DND-41 (cell line): Measurements from ENCODE around the gene WDR5.
A peak's percentile ranks its signal among the peaks of the same experiment; 100 is the strongest.
"Not testable (repeated sequence)": the region's sequence is repeated elsewhere in the genome, so short reads cannot be mapped to it uniquely, and the experiment has no call there.

Experiments used
- ATAC-seq: fragments of 200-7000 bp; cut with Tn5 transposase; 3 replicates; pipeline ENCODE4 v1.9.1; 2021; ENCODE audit warnings: low read depth; ENCODE audit not compliant: insufficient read depth
- DNase-seq: peaks from one replicate; pipeline ENCODE4 v3.0.0-alpha.2; 2020
- H2AFZ ChIP-seq: 2 replicates; pipeline ENCODE4 v1.6.0; 2012; ENCODE audit warnings: low read depth, low read length
- H3K27ac ChIP-seq: 2 replicates; pipeline ENCODE4 v1.5.1; 2012; ENCODE audit warnings: low read length, inconsistent platforms
- H3K27me3 ChIP-seq: fragments of 200-600 bp; sonication (generic); 2 replicates; pipeline ENCODE4 v1.6.0; 2012; ENCODE audit warnings: low read length, mild to moderate bottlenecking, inconsistent platforms; ENCODE audit not compliant: insufficient read depth, poor library complexity
- H3K36me3 ChIP-seq: 2 replicates; pipeline ENCODE4 v1.5.1; 2012; ENCODE audit warnings: low read length, inconsistent platforms; ENCODE audit not compliant: insufficient read depth
- H3K4me1 ChIP-seq: 2 replicates; pipeline ENCODE4 v1.5.1; 2012; ENCODE audit warnings: mild to moderate bottlenecking, low read length; ENCODE audit not compliant: insufficient read depth
- H3K4me2 ChIP-seq: 2 replicates; pipeline ENCODE4 v1.6.0; 2012; ENCODE audit warnings: mild to moderate bottlenecking, moderate library complexity, low read length, inconsistent platforms; ENCODE audit not compliant: insufficient read depth
- H3K4me3 ChIP-seq, 2 experiments: fragments of 200-600 bp in 1 of 2; shearing (Covaris generic) in 1 of 2; 2 replicates each; pipeline ENCODE4 v1.5.1; 2012 to 2016; ENCODE audit warnings: inconsistent platforms in 2 of 2, low read length in 2 of 2, mild to moderate bottlenecking in 2 of 2, low read depth in 1 of 2, moderate library complexity in 1 of 2
- H3K79me2 ChIP-seq: 2 replicates; pipeline ENCODE4 v1.6.0; 2012; ENCODE audit warnings: low read length, inconsistent platforms; ENCODE audit not compliant: insufficient read depth
- H3K9ac ChIP-seq: 2 replicates; pipeline ENCODE4 v1.6.0; 2012; ENCODE audit warnings: low read depth, mild to moderate bottlenecking, inconsistent platforms, low read length, moderate library complexity
- H3K9me3 ChIP-seq: 2 replicates; pipeline ENCODE4 v1.5.1; 2012; ENCODE audit warnings: low read length, moderate library complexity, mild to moderate bottlenecking, inconsistent platforms; ENCODE audit not compliant: insufficient read depth, severe bottlenecking
- H4K20me1 ChIP-seq: 2 replicates; pipeline ENCODE4 v1.6.0; 2012; ENCODE audit warnings: low read length; ENCODE audit not compliant: insufficient read depth
- EZH2 ChIP-seq: IDR thresholded peaks from 3 replicates; pipeline ENCODE4 v1.6.1; 2012; ENCODE audit warnings: borderline replicate concordance, low read depth, mild to moderate bottlenecking, moderate library complexity, low read length, inconsistent platforms; ENCODE audit not compliant: severe bottlenecking
- TF ChIP-seq, protein P1 (sequence below): IDR thresholded peaks from 2 replicates; pipeline ENCODE4 v1.5.1; 2012; ENCODE audit warnings: borderline replicate concordance, low read length, moderate library complexity, mild to moderate bottlenecking; ENCODE audit not compliant: poor library complexity, severe bottlenecking; ENCODE audit errors: extremely low read depth

WDR5 gene

DNA sequence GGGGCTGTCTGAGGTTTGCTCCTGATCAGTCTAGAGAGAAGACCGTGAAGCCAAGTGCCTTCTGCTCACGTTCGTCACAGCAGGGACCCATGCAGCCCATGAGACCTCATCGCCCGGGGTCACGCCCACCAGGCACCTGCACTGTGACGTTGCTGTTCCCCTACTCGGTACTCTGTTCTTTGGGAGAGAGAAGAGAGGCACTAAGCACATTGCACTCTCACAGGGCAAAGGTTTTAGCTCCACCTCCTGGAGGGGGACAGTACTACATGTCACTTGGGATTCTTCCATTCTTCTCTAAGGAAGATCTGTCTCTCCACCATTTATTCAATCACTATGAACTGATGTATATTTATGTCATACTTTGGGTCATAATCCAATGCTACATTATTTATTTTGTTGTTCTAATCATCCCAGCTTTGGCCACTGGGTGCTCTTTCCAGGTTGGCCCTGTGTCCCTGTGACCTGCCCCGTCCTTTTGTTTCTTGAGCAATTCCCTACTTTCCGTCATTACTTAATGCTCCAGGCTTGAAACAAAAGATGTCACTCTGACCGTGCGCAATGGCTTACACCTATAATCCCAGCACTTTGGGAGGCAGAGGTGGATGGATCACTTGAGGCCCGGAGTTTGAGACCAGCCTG is 36.6 kb upstream of the WDR5 start:
- ATAC-seq (peak; percentile 75), DNase-seq (peak; percentile 54)
- no peaks in the 10 kb centered on the region for H3K79me2 ChIP-seq
- H3K9me3 ChIP-seq: no peaks in the 10 kb centered on the region
- H3K27ac ChIP-seq: no peak overlapping the region
- TF ChIP-seq EZH2: no peak
- TF ChIP-seq, protein P1, sequence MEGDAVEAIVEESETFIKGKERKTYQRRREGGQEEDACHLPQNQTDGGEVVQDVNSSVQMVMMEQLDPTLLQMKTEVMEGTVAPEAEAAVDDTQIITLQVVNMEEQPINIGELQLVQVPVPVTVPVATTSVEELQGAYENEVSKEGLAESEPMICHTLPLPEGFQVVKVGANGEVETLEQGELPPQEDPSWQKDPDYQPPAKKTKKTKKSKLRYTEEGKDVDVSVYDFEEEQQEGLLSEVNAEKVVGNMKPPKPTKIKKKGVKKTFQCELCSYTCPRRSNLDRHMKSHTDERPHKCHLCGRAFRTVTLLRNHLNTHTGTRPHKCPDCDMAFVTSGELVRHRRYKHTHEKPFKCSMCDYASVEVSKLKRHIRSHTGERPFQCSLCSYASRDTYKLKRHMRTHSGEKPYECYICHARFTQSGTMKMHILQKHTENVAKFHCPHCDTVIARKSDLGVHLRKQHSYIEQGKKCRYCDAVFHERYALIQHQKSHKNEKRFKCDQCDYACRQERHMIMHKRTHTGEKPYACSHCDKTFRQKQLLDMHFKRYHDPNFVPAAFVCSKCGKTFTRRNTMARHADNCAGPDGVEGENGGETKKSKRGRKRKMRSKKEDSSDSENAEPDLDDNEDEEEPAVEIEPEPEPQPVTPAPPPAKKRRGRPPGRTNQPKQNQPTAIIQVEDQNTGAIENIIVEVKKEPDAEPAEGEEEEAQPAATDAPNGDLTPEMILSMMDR: peak; percentile 81
- H3K4me2 ChIP-seq: no peak overlapping the region
- H2AFZ ChIP-seq: no peak overlapping the region
- no peaks in the 10 kb centered on the region for H3K4me1 ChIP-seq
- 0 out of 2 replicates have a peak, but pooled peaks cover 3% of the 10 kb centered on the region for H4K20me1 ChIP-seq
- no peaks in the 10 kb centered on the region for H3K36me3 ChIP-seq
- H3K9ac ChIP-seq: no peak overlapping the region
- no peaks in the 10 kb centered on the region for H3K27me3 ChIP-seq
- H3K4me3 ChIP-seq: no peak overlapping the region

DNA sequence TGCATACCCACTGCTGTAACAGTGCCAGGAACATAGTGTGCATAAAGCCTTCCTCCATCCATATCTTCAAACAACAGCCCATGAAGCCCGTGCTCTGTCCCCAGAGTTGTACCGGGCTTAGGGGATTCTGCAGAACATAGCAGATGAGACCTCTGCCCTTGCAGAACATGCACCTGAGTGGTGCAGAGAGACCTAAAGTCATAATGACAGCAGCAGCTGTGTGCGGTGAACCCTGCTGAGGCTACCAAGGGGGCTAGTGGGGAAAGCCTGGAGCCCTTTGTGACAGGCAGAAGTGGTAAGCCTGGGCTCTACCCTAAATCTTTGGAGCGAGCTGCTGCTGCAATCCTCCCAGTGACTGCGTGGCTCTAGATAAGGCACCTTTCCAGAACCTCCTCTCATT is 35.8 kb upstream of the WDR5 start:
- no peak overlapping the region for H3K9ac ChIP-seq
- H3K27me3 ChIP-seq: no peaks in the 10 kb centered on the region
- H3K79me2 ChIP-seq: no peaks in the 10 kb centered on the region
- no peak overlapping the region for H3K4me2 ChIP-seq
- H2AFZ ChIP-seq: no peak overlapping the region
- ATAC-seq (no peak), DNase-seq (no peak)
- no peaks in the 10 kb centered on the region for H3K4me1 ChIP-seq
- H4K20me1 ChIP-seq: 0 out of 2 replicates have a peak, but pooled peaks cover 3% of the 10 kb centered on the region
- H3K9me3 ChIP-seq: no peaks in the 10 kb centered on the region
- TF ChIP-seq EZH2: no peak
- TF ChIP-seq, protein P1: no peak
- no peaks in the 10 kb centered on the region for H3K36me3 ChIP-seq
- H3K27ac ChIP-seq: no peak overlapping the region
- H3K4me3 ChIP-seq: no peak overlapping the region

DNA sequence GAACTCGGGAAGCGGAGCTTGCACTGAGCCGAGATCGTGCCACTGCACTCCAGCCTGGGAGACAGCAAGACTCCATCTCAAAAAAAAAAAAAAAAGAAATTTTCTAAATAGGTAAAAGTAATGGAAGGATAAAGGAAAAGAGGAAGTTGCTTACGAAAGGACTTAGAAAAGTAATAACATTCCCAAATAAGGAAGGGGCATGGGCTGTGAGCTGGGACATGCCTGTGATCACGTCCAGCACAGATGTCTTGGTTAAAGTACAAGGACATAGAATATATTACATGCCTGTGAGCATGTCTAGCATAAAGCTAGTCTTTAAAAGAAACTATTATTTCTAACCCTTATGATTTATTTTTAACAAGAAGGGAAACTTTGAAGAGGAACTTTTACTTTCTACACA is 34.7 kb upstream of the WDR5 start:
- H3K4me2 ChIP-seq, H2AFZ ChIP-seq, H3K4me3 ChIP-seq, H3K27me3 ChIP-seq, H3K27ac ChIP-seq, ATAC-seq, H3K79me2 ChIP-seq, H3K4me1 ChIP-seq, H4K20me1 ChIP-seq, H3K36me3 ChIP-seq, H3K9ac ChIP-seq, DNase-seq, H3K9me3 ChIP-seq: not testable (repeated sequence)

DNA sequence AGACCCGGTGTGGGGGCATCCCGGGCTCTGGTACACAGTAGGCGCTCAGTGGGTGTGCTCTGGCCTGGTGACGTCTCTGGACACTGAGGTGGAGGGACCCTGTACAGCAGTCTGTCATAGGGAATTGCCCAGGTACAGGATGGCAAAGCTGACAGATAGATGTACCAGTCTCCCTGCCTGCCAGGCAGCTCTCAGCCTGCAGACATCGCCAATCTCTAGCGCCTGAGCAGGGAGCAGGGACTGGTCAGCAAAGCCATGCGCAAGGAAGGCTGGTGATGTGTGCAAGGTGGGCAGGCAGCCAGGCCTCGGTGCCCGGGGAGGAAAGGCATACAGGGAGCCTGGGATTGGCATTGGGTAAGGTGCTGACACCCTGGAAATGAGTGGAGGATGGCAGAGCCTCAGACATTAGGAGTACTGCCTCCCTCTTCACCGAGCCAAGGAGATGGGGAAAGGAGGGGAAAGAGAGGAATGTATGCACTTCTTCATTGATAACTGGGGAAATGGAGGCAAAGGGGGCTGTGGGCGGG is 34.2 kb upstream of the WDR5 start:
- ATAC-seq (no peak), DNase-seq (no peak)
- Histone ChIP-seq H3K27me3 (no peaks in the 10 kb centered on the region), H4K20me1 (0 out of 2 replicates have a peak, but pooled peaks cover 3% of the 10 kb centered on the region), H3K79me2 (no peaks in the 10 kb centered on the region), H3K4me1 (no peaks in the 10 kb centered on the region), H3K4me2 (no peak overlapping the region), H2AFZ (no peak overlapping the region), H3K36me3 (no peaks in the 10 kb centered on the region), H3K9me3 (no peaks in the 10 kb centered on the region), H3K4me3 (no peak overlapping the region), H3K27ac (no peak overlapping the region), H3K9ac (no peak overlapping the region)
- TF ChIP-seq, protein P1: no peak
- no peak for TF ChIP-seq EZH2
